Natural killer cell (primary cell): ENCODE measurements around the gene ARAP1. TPM values are rescaled to one million over a fixed set of nuclear protein-coding genes. Genes with fewer than 3 reads are reported as not detected.
A peak's percentile ranks its signal among the peaks of the same experiment; 100 is the strongest.

ENCODE experiments used
- ATAC-seq, 3 donors: fragments of 150-1000 bp in 2 of 3; fragments of 200-7000 bp in 1 of 3; cut with Tn5 transposase; 1 replicate in 1 of 3; 2 replicates in 2 of 3; pipeline ENCODE4 v1.10.0; 2021; ENCODE audit warnings: mild to moderate bottlenecking in 2 of 3, moderate library complexity in 2 of 3
- DNase-seq, 2 donors: peaks; one replicate each; pipeline versions ENCODE4 v3.0.0 to v3.0.0-alpha.2; 2013 to 2021; ENCODE audit warnings: mixed read lengths in 1 of 2
- H3K27ac ChIP-seq: one replicate; pipeline ENCODE4 v1.5.1; 2013; ENCODE audit warnings: mild to moderate bottlenecking, low read length
- H3K27me3 ChIP-seq: one replicate; pipeline ENCODE4 v1.6.1; 2013; ENCODE audit warnings: low read length; ENCODE audit not compliant: control insufficient read depth, insufficient read depth
- H3K36me3 ChIP-seq: one replicate; pipeline ENCODE4 v1.6.1; 2013; ENCODE audit warnings: low read length; ENCODE audit not compliant: control insufficient read depth, insufficient read depth
- H3K4me1 ChIP-seq: one replicate; pipeline ENCODE4 v1.6.1; 2013; ENCODE audit warnings: low read length; ENCODE audit not compliant: control insufficient read depth, insufficient read depth
- H3K4me3 ChIP-seq: one replicate; pipeline ENCODE4 v1.5.1; 2013; ENCODE audit warnings: low read length
- H3K9me3 ChIP-seq: one replicate; pipeline ENCODE4 v1.6.1; 2013; ENCODE audit warnings: low read length; ENCODE audit not compliant: control insufficient read depth, insufficient read depth
- H3K27ac Mint-ChIP-seq, 2 donors: one replicate each; pipeline ENCODE4 v1.8.0; 2022; ENCODE audit warnings: mild to moderate bottlenecking in 2 of 2, mixed read lengths in 2 of 2, moderate library complexity in 1 of 2
- H3K27me3 Mint-ChIP-seq, 2 donors: one replicate each; pipeline ENCODE4 v1.8.0; 2022; ENCODE audit warnings: low read depth in 2 of 2, mixed read lengths in 2 of 2
- H3K36me3 Mint-ChIP-seq: one replicate; pipeline ENCODE4 v1.8.0; 2022; ENCODE audit warnings: mixed read lengths
- H3K4me1 Mint-ChIP-seq, 2 donors: one replicate each; pipeline ENCODE4 v1.8.0; 2022; ENCODE audit warnings: mixed read lengths in 2 of 2
- H3K4me3 Mint-ChIP-seq: one replicate; pipeline ENCODE4 v1.8.0; 2022; ENCODE audit warnings: mild to moderate bottlenecking, moderate library complexity, mixed read lengths
- H3K9me3 Mint-ChIP-seq, 2 donors: one replicate each; pipeline ENCODE4 v1.8.0; 2022; ENCODE audit warnings: mixed read lengths in 2 of 2
- WGBS: methylation state at CpG from one replicate; pipeline ENCODE4 v1.1.7; 2013; ENCODE audit warnings: missing lambda C conversion rate; ENCODE audit not compliant: insufficient coverage; 5-methylcytosine and 5-hydroxymethylcytosine counted together
- intact Hi-C: fragments of 100-400 bp; cut with micrococcal nuclease; formaldehyde crosslinking; loops from one replicate; pipeline ENCODE4 v1.14.2; 2022
- total RNA-seq, 4 donors: library from RNA; stranded (reverse); fragments of 120-200 nt in 1 of 4; gene quantifications; one replicate each; pipeline versions ENCODE4 v1.2.3 to v1.2.4, GENCODE V29; 2013 to 2022
- TF ChIP-seq, protein P1 (sequence below): fragments of 200-600 bp; IDR thresholded peaks from one replicate; pipeline ENCODE4 v1.8.0; 2022; ENCODE audit warnings: antibody characterized with exemption

Gene ARAP1
- total RNA-seq, 3 donors from 2014 or later (not counting 1 experiment from before 2014, with no cell fraction given) = 293 to 327 (median 296) TPM

DNA sequence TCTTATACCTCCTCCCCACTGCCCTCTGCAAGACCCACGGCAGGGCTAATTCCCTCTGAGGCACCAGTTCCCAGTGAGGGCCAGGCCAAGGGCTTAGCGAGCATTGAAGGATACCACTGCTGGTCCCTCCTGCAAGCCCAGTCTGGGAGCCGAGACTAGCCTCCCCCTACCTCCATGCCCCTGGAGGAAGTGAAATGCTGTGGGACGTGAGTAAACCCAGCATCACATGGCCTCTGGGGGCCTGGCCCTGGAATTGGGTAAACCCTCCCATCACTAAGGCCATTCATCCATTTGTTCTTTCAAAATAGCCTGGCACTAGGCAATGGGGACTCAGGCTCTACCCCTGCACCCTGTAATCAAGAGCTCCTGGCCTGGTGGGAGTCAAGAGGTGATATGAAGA lies 24.7 kb downstream of the ARAP1 start:
- Mint-ChIP-seq H3K4me3 (no peak overlapping the region), H3K9me3 (no peaks in the 10 kb centered on the region), H3K27me3 (no peaks in the 10 kb centered on the region), H3K27ac (peak overlapping the region; percentile 97 to 100), H3K4me1 (peaks cover 71 to 73% of the 10 kb centered on the region in 2 donors), H3K36me3 (peaks cover 22% of the 10 kb centered on the region)
- 80% methylated on average over 4 of the region's 4 CpGs for WGBS
- peaks cover 60% of the 10 kb centered on the region for H3K4me1 ChIP-seq
- H3K36me3 ChIP-seq = peaks cover 57% of the 10 kb centered on the region
- H3K9me3 ChIP-seq = no peaks in the 10 kb centered on the region
- ATAC-seq (no peak), DNase-seq (no peak)
- no peaks in the 10 kb centered on the region for H3K27me3 ChIP-seq
- TF ChIP-seq, protein P1, sequence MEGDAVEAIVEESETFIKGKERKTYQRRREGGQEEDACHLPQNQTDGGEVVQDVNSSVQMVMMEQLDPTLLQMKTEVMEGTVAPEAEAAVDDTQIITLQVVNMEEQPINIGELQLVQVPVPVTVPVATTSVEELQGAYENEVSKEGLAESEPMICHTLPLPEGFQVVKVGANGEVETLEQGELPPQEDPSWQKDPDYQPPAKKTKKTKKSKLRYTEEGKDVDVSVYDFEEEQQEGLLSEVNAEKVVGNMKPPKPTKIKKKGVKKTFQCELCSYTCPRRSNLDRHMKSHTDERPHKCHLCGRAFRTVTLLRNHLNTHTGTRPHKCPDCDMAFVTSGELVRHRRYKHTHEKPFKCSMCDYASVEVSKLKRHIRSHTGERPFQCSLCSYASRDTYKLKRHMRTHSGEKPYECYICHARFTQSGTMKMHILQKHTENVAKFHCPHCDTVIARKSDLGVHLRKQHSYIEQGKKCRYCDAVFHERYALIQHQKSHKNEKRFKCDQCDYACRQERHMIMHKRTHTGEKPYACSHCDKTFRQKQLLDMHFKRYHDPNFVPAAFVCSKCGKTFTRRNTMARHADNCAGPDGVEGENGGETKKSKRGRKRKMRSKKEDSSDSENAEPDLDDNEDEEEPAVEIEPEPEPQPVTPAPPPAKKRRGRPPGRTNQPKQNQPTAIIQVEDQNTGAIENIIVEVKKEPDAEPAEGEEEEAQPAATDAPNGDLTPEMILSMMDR = no peak
- no peak overlapping the region for H3K27ac ChIP-seq
- no peak overlapping the region for H3K4me3 ChIP-seq
- intact Hi-C loops = no loop called here

DNA sequence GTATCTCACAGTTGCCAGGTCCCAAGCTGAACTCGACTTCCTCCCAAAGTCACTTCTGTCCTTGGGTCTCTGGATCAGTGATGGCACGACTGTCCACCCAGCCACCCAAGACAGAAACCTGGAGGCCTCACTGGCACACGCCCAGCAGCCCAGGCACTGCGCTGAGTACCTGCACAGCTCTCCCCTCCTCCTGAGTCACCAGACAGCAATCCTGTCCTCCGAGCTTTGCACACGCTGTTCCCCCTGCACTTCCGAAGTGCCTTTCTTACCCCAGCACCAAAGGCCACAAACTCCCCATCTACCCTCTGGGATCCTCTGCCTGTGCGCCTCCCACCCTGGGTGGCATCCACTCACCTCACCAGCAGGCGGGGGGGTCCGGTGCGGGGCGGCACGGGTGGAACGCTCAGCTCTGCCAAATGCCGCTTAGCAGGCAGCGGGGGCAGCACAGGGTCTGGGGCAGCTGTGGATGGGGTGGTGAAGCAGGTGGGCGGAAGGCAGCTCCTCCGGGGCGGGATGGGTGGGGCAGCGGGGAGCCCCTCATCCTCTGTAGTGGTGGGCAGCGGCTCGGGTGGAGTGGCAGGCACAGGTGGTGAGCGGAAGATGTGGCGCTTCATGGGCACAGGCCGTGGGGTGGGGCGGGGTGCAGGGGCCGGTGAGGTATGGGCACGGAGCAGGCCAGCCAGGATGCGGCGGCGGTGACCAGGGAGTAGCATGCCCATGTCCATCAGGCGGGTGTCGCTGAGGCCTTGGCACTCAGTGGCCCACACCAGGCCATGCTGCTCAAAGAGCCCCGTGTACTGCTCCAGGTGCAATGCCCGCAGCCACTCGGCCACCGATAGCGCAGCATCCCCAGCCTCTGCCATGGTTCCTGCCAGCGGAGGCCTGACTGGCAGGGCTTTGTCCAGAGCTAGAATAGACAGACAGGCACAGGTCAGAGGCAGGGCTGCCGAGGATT lies 25.7 kb downstream of the ARAP1 start:
- intact Hi-C loops = no loop called here
- no peak overlapping the region for H3K4me3 ChIP-seq
- Mint-ChIP-seq H3K27ac (peak overlapping the region; percentile 97 to 100), H3K27me3 (no peaks in the 10 kb centered on the region), H3K4me3 (no peak overlapping the region), H3K9me3 (no peaks in the 10 kb centered on the region), H3K4me1 (peaks cover 74 to 76% of the 10 kb centered on the region in 2 donors), H3K36me3 (peaks cover 20% of the 10 kb centered on the region)
- DNase-seq (no peak), ATAC-seq (no peak)
- 95% methylated on average over 40 of the region's 40 CpGs for WGBS
- no peaks in the 10 kb centered on the region for H3K27me3 ChIP-seq
- peaks cover 51% of the 10 kb centered on the region for H3K36me3 ChIP-seq
- H3K27ac ChIP-seq = no peak overlapping the region
- TF ChIP-seq, protein P1 = no peak
- H3K9me3 ChIP-seq = no peaks in the 10 kb centered on the region
- H3K4me1 ChIP-seq = peaks cover 64% of the 10 kb centered on the region

DNA sequence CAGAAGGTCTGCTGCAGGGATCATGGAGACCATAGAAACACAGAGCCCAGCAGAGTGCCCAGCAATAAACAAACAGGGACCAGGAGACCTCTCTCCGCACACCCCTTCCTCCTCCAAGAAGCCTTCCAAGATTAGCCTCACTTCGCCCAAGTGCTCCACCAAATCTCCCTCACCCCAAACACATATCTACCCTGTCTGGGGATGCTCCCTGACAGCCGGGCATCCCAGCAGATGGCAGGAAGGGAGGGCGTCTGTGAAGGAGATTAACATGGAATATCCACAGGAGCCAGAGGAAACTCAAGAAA lies 26.5 kb downstream of the ARAP1 start:
- Histone ChIP-seq H3K36me3 (peaks cover 43% of the 10 kb centered on the region), H3K4me1 (peaks cover 73% of the 10 kb centered on the region), H3K27me3 (no peaks in the 10 kb centered on the region), H3K4me3 (no peak overlapping the region), H3K27ac (peak overlapping the region; percentile 51), H3K9me3 (no peaks in the 10 kb centered on the region)
- Mint-ChIP-seq H3K36me3 (peaks cover 11% of the 10 kb centered on the region), H3K4me3 (no peak overlapping the region), H3K4me1 (peaks cover 72 to 76% of the 10 kb centered on the region in 2 donors), H3K27ac (peak overlapping the region; percentile 93 to 94), H3K9me3 (no peaks in the 10 kb centered on the region), H3K27me3 (no peaks in the 10 kb centered on the region)
- TF ChIP-seq, protein P1 = no peak
- 96% methylated on average over 4 of the region's 4 CpGs for WGBS
- DNase-seq = no peak
- ATAC-seq = no peak
- intact Hi-C loops = loop anchor here (1.0 to 2.0 kb wide), 3 partner anchors 68 to 453 kb away; no protein-coding TSS in a partner anchor
